Stomach (tissue), 4 donors: Measurements from ENCODE around the gene PJVK.

ENCODE experiments used
- EP300 ChIP-seq: sonication (generic); formaldehyde crosslinking; IDR thresholded peaks from one replicate; pipeline ENCODE4 v1.6.1; 2017; ENCODE audit warnings: antibody characterized with exemption
- POLR2A ChIP-seq, 4 donors: fragments of 450-650 bp; IDR thresholded peaks; one replicate each; pipeline ENCODE4 v1.6.1; 2016; ENCODE audit warnings: antibody characterized with exemption in 4 of 4, control low read depth in 2 of 4, mild to moderate bottlenecking in 1 of 4, moderate library complexity in 1 of 4
- TF ChIP-seq, protein P1 (sequence below), 7 experiments: fragments of 450-650 bp in 4 of 7; fragments of 200-600 bp in 3 of 7; sonication (generic) in 3 of 7; IDR thresholded peaks; one replicate each; pipeline ENCODE4 v1.5.1; 2016 to 2019; ENCODE audit warnings: antibody characterized with exemption in 7 of 7, control low read depth in 2 of 7, mild to moderate bottlenecking in 1 of 7

DNA sequence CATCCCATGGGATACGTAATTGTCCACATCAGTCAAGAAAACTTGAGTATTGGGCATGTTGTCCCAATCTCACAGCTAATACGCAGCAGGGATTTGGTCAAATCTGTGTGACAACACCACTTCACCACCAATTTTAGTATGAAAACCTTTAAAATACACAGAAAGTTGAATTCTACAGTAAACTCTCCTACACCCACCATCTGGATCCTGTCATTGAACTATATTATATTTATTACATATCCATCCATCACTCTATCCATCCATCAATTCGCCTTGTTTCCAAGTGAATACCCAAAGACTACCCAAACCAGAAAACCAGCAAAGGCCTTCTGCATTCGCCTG, 28.1 kb downstream of the PJVK start:
- TF ChIP-seq, protein P1, sequence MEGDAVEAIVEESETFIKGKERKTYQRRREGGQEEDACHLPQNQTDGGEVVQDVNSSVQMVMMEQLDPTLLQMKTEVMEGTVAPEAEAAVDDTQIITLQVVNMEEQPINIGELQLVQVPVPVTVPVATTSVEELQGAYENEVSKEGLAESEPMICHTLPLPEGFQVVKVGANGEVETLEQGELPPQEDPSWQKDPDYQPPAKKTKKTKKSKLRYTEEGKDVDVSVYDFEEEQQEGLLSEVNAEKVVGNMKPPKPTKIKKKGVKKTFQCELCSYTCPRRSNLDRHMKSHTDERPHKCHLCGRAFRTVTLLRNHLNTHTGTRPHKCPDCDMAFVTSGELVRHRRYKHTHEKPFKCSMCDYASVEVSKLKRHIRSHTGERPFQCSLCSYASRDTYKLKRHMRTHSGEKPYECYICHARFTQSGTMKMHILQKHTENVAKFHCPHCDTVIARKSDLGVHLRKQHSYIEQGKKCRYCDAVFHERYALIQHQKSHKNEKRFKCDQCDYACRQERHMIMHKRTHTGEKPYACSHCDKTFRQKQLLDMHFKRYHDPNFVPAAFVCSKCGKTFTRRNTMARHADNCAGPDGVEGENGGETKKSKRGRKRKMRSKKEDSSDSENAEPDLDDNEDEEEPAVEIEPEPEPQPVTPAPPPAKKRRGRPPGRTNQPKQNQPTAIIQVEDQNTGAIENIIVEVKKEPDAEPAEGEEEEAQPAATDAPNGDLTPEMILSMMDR (IDR thresholded peaks at IDR 0.05) = no peak
- TF ChIP-seq POLR2A (IDR thresholded peaks at IDR 0.05) = no peak
- TF ChIP-seq EP300 = no peak
